ENCODE results near the gene TCEAL3.
"Not testable (repeated sequence)": the region's sequence is repeated elsewhere in the genome, so short reads cannot be mapped to it uniquely, and the experiment has no call there.

The TCEAL3 gene

DNA sequence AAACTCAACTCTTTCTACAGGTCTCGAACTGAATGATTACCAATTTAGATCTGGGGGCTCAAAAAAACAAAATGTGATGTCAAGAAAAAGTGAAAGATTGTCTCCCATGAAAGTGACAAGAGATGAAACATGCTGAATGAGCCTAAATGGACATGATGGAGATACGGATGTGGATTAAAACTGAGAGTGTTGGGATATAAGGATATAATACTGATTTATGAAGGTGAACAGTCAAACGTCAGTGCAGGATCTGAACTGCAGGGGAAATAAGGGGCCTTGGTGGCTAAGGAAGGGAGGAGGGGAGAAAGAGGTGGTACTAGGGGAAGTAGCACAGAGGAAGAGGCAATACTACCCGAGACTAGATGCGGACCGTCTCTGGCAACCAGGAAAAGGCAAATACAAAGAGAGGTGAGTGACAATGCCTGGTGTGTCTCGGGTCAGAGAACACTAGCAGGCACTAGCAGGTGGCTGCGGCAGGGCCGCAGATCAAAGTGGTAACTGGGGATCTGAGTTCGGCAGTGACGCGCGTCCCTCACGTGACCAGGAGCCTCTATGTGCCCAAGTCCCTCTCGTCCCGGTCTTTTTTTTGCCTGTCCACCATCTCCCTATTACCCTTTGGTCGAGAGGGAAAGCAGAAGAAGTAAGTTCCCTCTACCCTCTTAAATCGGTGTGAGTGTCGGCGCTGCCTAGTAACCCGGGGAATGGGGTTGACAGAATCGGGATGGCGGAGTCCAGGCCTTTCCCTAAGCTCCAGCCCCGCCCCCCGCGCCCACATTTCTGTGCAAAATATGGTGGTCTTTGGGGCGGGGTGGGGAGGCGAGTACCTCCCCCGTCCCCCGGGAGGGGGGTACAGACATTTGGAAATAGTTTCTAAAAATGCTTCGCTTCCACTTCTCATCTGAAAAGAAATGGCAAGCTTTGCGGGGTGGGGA, 20.9 kb downstream of the TCEAL3 start, which contains the start of gene TCEAL1:
TSS of gene TCEAL1 (plus strand) at position 590 of the 932 bp plus-strand sequence. CDS start 942 bp downstream, outside the sequence.
- peak in 1 of 2 donors; percentile 8 for DNase-seq

DNA sequence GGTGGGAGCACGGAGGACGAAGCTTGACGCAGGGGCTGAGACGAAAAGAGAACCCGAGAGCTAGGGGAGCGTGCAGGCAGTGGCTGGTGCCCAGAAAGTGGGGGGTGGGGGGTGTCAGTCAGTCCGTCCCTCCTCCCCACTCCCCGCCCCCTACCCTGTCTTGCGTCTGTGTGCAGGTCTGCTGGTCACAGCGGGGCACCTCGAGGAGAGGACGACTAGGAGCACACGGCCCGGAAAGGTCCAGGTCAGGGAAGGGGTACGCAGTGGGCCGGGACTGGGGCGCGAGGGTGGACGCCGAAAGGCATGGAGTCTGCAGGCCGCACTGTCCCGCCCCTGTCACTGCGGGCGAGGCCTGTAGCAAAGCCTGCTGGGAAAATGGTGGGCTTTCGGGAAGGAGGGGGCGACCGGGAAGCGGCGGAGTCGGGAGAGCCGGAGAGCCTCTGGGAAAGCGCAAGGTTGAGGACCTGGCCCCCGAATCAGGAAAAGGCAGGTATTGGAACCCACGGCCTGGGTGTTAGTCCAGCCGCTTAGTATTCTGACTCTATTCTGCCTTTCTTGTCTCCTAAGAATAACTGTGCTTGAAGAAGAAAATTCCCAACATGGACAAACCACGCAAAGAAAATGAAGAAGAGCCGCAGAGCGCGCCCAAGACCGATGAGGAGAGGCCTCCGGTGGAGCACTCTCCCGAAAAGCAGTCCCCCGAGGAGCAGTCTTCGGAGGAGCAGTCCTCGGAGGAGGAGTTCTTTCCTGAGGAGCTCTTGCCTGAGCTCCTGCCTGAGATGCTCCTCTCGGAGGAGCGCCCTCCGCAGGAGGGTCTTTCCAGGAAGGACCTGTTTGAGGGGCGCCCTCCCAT, 21.8 kb downstream of the TCEAL3 start:
- DNase-seq, result peak in 1 of 2 donors; percentile 12

DNA sequence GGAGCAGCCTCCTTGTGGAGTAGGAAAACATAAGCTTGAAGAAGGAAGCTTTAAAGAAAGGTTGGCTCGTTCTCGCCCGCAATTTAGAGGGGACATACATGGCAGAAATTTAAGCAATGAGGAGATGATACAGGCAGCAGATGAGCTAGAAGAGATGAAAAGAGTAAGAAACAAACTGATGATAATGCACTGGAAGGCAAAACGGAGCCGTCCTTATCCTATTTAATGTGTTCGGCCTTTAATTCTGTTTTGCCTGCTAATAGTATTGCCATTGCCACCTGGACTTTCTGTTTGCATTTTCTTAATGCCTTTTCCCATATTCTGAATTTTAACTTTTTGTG, 22.4 kb downstream of the TCEAL3 start:
- no peak for DNase-seq

DNA sequence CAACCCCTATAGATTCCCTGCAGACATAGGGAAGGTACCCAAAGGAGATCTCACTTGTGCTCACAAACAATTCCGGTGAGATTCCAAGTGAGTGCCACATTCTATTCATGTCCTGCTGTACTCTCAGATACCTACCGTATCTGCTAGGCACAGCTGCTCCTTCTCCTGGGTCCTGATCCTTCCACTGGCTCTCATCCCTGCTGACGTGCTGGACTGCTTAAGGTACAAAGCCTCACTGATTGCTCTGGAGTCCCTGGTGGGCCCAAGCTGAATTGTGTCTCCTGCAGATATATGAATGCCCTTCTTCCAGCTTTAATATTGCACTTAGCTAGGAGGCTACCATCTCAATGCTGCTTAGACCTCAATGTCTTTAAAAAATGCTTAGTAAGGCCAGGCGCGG, 23.4 kb downstream of the TCEAL3 start:
- no peak for DNase-seq

DNA sequence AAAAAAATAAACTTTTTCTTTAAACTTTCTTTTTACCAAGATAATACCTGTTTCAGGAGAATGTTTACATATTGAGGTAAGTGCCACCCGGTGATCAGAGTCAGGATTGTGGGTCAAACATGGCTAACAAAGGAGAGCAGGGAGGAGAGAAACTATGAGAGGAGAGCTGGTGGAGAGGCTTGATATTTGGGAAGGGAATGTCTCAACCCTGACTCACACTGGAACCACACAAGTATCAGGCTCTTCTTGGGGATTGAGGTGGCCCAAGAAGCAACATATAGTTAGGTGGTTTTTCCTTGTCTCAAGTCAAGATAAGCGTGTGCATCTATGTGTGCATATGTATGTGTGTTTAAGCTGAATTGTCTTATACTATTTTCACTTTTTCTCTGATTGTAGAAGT, 27.7 kb downstream of the TCEAL3 start:
- DNase-seq, result no peak

DNA sequence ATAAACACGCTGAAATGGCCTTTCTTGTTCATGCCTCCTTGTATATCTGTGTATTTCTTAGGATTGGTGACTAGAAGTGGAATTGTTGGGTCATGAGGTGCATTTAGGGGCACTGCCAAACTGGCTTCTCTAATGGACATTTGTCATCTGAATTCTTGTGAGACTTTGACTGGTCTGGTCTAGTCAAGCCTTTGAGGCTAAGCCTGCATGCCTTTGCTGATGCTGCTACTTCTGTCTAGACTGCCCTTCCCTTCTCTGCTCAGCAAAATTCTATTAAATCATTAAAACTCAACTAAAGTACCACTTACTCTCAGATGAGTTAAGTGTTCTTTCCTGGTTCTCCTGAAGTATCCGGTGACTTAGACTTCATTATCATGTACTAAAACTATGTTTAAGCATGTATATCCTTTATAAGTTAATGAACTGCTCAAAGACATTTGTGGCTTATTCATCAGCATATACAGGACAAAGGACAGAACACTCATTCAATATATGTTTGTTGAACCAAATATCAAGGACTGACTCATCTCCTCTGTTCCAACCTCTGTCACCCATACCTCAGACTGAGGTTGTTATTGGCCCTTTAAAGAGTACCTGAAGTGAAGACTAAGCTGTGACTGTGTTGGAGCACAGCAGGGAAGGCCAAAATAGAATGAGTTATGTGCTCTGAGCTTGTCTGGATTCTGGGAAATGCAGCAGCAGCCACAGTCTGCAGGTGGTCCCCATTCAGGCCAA, 30.0 kb downstream of the TCEAL3 start:
- no peak for DNase-seq

DNA sequence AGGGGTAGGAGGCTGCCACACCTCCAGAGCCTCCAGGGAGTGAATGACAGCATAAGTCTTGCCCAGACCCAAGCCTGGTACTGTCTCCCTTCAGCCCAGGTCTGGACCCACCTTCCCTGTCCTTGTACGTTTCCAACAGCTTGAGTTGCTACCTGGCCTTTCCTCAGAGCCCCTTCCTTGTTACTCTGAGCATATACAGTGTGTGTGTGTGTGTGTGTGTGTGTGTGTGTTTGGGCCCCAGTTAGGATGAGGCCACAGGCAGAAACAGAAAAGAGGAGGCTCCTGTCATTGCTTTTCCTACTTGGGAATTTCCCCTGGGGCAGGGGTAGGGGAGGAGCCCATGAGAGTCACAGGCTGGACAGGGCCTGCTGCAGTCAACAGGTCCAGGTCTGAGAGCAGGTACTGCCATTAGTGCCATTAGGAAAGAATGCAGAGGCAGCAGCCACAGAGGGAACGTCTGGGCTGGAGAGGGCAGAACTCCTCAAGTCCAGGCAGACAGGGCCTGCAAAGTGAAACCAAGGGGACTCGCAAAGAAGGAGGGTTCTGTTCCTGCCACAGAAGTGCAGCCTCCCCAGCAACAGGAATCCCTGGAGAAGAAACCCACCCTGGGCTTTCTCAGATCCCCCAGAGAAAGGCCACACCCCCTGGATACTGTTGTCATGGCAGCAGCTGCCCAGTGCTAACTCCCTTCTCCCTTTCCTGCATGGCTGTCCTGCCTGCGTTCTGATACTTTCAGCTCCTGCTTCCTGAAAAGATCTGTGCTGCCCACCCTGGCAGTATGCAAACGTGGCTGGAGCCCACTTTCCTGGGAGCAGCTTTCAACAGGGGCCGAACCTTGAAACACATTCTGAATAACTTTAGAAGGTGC, 30.9 kb downstream of the TCEAL3 start:
- DNase-seq, result not testable (repeated sequence)

DNA sequence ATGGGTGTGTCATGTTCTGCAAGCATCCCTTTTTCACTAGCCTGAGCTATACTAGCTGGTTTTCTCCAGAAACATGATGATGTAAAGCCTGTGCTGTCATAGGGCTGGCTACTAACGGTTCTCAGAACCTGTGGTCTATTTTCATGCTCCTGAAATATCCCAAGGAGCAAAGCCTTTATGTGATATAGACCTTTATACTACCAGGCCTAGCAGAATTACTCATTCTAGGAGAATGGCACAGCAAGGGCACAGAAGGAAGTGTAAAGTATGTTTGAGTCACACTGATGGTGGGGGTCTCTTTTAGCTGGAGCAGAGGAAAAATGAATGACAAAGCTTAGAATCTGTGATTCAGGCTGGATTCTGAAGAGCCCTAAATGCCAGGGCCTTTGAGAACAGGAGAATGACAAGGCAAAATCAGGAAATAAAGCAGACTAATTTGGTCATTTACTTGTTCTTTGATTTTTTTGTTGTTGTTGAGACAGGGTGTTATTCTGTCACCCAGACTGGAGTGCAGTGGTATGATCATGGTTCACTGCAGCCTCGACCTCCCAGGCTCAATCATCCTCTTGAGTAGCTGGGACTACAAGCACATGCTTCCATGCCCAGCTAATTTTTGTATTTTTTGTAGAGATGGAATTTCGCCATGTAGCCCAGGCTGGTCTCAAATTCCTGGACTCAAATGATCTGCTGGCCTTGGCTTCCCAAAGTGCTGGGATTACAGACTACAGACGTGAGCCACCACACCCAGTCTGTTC, 32.8 kb downstream of the TCEAL3 start:
- no peak for DNase-seq

DNA sequence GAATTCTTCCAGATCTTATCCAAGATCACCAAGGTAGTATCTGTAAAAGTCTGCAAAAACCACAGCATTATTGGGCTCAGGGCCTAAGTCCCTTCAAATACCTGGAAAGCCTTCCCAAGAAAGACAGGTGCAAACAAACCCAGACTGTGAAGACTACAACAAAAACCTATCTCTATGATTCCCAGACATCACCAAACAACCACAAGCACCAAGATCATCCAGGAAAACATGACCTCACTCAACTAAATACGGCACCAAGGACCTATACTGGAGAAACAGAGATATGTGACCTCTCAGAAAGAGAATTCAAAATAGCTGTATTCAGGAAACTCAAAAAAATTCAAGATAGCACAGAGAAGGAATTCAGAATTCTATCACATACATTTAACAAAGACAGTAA, 36.4 kb downstream of the TCEAL3 start:
- no peak for DNase-seq

DNA sequence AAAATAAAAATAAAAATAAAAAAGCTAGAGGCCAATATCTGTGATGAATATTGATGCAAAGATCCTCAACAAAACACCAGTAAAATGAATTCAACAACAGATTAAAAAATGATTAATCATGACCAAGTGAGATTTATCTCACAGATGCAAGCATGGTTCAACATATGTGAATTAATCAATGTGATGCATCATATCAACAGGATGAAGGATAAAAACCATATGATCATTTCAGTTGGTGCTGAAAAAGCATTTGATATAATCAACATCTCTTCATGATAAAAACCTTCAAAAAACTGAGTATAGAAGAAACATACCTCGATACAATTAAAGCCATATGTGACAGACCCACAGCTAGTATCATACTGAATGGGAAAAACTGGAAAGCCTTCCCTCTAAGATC, 39.9 kb downstream of the TCEAL3 start:
- DNase-seq, result no peak

DNA sequence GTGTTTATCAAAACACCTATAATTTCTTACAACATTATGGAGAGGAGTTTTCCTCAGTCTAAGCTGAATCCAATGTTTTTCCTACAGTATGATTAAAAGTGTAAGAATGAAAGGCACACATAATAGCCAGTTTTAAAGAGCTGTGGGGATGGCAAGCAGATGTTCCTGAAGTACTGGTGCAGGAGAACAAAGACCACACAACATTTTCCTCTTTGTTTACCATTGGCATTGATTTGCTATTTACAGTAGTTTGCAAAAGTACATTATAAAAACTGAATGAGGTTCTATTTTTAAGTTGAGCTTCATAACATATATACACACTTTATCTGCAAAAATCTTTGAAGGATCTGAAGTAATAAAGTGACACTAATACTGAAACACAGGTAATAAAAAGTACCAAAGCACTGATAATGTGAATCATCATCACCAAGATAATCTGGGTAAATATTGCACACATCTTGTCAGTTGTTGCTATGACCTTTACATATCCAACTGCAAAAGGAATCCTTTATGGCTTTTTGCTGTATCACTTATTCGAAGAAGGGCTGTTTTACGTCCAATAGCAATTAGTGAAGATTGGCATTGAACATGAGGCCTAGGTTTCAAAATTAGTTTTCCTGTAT, 43.5 kb downstream of the TCEAL3 start:
- no peak for DNase-seq

DNA sequence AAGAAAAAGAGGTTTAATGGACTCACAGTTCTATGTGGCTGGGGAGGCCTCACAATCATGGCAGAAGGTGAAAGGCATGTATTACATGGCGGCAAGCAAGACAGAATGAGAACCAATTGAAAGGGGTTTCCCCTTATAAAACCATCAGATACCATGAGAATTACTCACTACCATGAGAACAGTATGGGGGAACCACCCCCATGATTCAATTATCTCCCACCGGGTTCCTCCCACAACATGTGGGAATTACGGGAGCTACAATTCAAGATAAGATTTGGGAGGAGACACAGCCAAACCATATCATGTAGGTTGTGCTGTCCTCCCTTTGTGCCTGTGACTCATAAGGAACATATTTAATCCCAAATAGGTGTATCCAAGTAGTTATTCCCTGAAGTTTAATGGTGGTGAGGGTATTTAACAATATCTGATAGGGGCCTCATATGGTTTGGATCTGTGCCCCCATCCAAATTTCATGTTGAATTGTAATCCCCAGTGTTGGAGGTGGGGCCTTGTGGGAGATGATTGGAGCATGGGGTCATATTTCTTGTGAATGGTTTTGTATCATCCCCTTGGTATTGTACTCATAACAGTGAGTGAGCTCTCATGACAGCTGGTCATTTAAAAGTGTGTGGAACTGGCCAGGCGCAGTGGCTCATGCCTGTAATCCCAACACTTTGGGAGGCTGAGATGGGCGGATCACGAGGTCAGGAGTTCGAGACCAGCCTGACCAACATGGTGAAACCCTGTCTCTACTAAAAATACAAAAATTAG, 47.7 kb downstream of the TCEAL3 start:
- DNase-seq, result not testable (repeated sequence)

DNA sequence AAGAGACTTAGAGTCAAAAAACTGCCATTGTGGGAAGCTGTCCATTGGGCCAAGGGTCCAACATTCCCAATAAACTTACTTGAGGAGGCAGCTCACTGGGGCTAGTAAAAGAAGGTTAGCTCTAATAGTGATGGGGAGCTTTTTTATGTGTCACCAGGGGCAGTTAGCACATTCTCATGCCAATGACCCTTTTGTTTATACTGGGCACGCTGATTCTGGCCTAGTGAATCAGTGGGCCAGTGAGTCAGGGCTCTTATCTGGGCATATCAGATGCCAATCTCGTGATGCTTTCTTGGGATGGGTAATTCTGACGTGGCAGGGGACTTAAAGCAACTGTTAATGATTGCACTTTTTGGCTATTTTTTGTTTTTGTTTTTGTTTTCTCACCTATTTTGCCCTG, 48.9 kb downstream of the TCEAL3 start:
- no peak for DNase-seq

DNA sequence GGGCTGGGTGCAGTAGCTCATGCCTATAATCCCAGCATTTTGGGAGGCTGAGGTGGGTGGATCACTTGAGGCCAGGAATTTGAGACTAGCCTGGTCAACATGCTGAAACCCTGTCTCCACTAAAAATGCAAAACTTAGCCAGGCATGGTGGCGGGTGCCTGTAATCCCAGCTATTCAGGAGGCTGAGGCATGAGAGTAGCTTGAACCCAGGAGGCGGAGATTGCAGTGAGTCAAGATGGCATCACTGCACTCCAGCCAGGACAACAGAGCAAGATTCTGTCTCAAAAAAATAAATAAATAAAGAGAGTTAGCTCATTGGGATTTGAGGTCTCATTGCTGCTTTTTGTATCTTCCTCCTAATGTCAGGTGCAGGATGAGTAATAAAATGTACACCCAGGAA, 49.3 kb downstream of the TCEAL3 start:
- DNase-seq, result not testable (repeated sequence)

DNA sequence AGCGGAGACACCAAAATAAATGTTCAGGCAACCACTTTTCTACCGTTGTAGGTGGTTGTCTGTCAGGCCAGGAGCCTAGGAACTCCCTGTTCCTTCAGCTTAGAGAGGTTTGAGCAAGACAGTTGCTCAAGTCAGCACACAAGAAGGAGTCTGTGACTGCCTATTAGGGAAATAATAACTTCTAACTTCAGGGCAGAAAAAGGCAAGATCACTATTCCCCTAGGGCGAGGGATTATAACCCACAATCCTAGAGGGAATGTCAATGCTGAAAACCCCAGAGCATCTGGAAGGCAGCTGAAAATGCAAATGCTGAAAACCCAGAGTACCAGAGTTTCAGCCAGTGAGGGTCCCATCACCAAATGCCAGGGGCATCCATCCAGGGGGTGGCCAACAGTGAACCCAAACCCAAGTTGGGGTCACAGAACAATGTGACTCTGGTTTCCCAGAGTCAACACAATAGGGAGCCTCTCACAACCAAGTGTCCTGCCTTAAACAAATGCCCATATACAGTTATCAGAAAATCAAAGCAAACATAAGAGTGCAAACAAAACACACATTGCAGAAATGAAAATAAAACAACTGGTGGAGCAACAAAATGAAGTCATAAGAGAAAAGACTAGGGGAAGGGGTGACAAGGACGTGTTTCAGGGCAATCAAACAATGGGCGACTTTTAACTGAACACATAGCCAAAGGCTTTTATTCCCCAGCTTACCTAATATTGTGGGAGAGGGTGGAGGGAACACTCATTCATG, 51.1 kb downstream of the TCEAL3 start:
- no peak for DNase-seq

DNA sequence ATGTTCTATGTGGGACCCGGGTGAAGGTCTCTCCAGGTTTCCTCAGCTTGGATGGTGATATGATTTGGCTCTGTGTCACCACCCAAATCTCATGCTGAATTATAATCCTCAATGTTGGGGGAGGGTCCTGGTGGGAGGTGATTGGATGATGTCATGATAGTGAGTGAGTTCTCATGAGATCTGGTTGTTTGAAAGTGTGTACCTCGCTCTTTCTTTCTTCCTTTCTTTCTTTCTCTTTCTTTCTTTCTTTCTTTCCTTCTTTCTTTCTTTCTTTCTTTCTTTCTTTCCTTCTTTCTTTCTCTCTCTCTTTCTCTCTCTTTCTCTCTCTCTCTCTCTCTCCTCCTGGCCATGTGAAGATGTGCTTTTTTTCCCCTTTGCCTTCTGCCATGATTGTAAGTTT, 51.7 kb downstream of the TCEAL3 start:
- not testable (repeated sequence) for DNase-seq
